Gastrocnemius medialis (tissue), 4 donors: ENCODE results near the gene TGM3.

ENCODE experiments used
- CTCF ChIP-seq, 5 experiments: fragments of 450-650 bp in 3 of 5; fragments of 200-600 bp in 2 of 5; sonication (generic) in 2 of 5; IDR thresholded peaks in 4 of 5; conservative IDR thresholded peaks in 1 of 5; 1 replicate in 4 of 5; 2 replicates in 1 of 5; pipeline ENCODE4 v1.5.1; 2016 to 2019; ENCODE audit warnings: antibody characterized with exemption in 5 of 5, mild to moderate bottlenecking in 3 of 5, moderate library complexity in 3 of 5
- POLR2A ChIP-seq, 2 donors: fragments of 450-650 bp; IDR thresholded peaks; one replicate each; pipeline ENCODE4 v1.6.1; 2017; ENCODE audit warnings: antibody characterized with exemption in 2 of 2, mild to moderate bottlenecking in 2 of 2, moderate library complexity in 2 of 2

DNA sequence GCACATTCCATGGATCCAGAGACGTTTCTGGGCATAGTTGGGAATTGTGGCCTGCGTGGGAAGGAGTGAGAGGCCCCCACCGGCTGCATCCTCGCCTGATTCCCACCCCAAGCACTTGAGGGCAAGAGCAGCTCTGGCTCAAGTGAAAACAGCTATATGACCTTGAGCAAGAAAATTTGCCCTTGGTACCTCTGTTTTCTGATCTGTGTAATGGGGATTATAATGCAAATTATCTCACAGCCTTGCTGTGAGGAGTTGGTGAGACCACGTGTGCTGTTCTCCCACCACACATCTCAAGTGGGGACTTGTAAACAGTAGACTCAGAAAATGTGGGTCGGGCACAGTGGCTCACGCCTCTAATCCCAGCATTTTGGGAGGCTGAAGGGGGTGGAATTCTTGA, 85.5 kb downstream of the TGM3 start:
- TF ChIP-seq CTCF (IDR thresholded peaks at IDR 0.05 in 4 of 5, conservative IDR thresholded peaks at IDR 0.05 in 1 of 5) (no peak), POLR2A (IDR thresholded peaks at IDR 0.05) (no peak)
